ENCODE measurements around the gene MYRIP.

The MYRIP gene

GRCh38 chr3:40148827-40149226 lies 339.4 kb downstream of the MYRIP start:
- Histone ChIP-seq H3K9ac (ENCODE audit: low read length) (no peak overlapping the region), H4K20me1 (ENCODE audit: insufficient read depth, low read length) (no peaks in the 10 kb centered on the region)

GRCh38 chr3:40152482-40153133 lies 343.2 kb downstream of the MYRIP start:
- Histone ChIP-seq H3K79me2 (ENCODE audit: low read length) (no peaks in the 10 kb centered on the region), H2AFZ (ENCODE audit: low read depth, low read length) (no peak overlapping the region), H3K9me3 (ENCODE audit: insufficient read depth, low read length) (no peaks in the 10 kb centered on the region), H3K4me2 (ENCODE audit: low read length) (no peak overlapping the region), H3K4me3 (ENCODE audit: low read length) (no peak overlapping the region), H4K20me1 (ENCODE audit: insufficient read depth, low read length) (no peaks in the 10 kb centered on the region), H3K27me3 (ENCODE audit: low read depth, low read length) (no peaks in the 10 kb centered on the region), H3K36me3 (replicated peaks; ENCODE audit: low read depth, low read length) (no peaks in the 10 kb centered on the region), H3K4me1 (ENCODE audit: low read length) (no peaks in the 10 kb centered on the region), H3K9ac (ENCODE audit: low read length) (no peak overlapping the region), H3K27ac (ENCODE audit: low read length) (no peak overlapping the region)
- no peak for TF ChIP-seq EZH2phosphoT487 (IDR thresholded peaks at IDR 0.05; ENCODE audit: low read depth)
- TF ChIP-seq CTCF (IDR thresholded peaks at IDR 0.05; ENCODE audit: low read depth, low read length), result no peak

More at GRCh38 chr3:40148827-40149226, 339.4 kb downstream of the MYRIP start:
- H3K36me3 ChIP-seq (replicated peaks; ENCODE audit: low read depth, low read length), result no peaks in the 10 kb centered on the region
- H3K4me2 ChIP-seq (ENCODE audit: low read length), result no peak overlapping the region
- H2AFZ ChIP-seq (ENCODE audit: low read depth, low read length), result no peak overlapping the region
- H3K4me1 ChIP-seq (ENCODE audit: low read length), result no peaks in the 10 kb centered on the region
- TF ChIP-seq CTCF (IDR thresholded peaks at IDR 0.05; ENCODE audit: low read depth, low read length) (no peak), EZH2phosphoT487 (IDR thresholded peaks at IDR 0.05; ENCODE audit: low read depth) (no peak)
- H3K79me2 ChIP-seq (ENCODE audit: low read length), result no peaks in the 10 kb centered on the region
- H3K27me3 ChIP-seq (ENCODE audit: low read depth, low read length), result peaks cover 12% of the 10 kb centered on the region
- no peaks in the 10 kb centered on the region for H3K9me3 ChIP-seq (ENCODE audit: insufficient read depth, low read length)
- H3K4me3 ChIP-seq (ENCODE audit: low read length), result no peak overlapping the region
- no peak overlapping the region for H3K27ac ChIP-seq (ENCODE audit: low read length)

- Histone ChIP-seq H3K4me2 (ENCODE audit: low read length) (no peak overlapping the region), H3K36me3 (replicated peaks; ENCODE audit: low read depth, low read length) (no peaks in the 10 kb centered on the region), H3K9me3 (ENCODE audit: insufficient read depth, low read length) (no peaks in the 10 kb centered on the region), H3K4me3 (ENCODE audit: low read length) (no peak overlapping the region), H3K4me1 (ENCODE audit: low read length) (no peaks in the 10 kb centered on the region), H4K20me1 (ENCODE audit: insufficient read depth, low read length) (no peaks in the 10 kb centered on the region), H3K27me3 (ENCODE audit: low read depth, low read length) (no peaks in the 10 kb centered on the region), H3K27ac (ENCODE audit: low read length) (no peak overlapping the region), H3K9ac (ENCODE audit: low read length) (no peak overlapping the region), H3K79me2 (ENCODE audit: low read length) (no peaks in the 10 kb centered on the region), H2AFZ (ENCODE audit: low read depth, low read length) (no peak overlapping the region)
- TF ChIP-seq EZH2phosphoT487 (IDR thresholded peaks at IDR 0.05; ENCODE audit: low read depth), result no peak
- TF ChIP-seq CTCF (IDR thresholded peaks at IDR 0.05; ENCODE audit: low read depth, low read length), result no peak
These were observed 351.5 kb downstream of the MYRIP start for GRCh38 chr3:40160933-40161332.

- Histone ChIP-seq H4K20me1 (ENCODE audit: insufficient read depth, low read length) (no peaks in the 10 kb centered on the region), H2AFZ (ENCODE audit: low read depth, low read length) (no peak overlapping the region), H3K4me1 (ENCODE audit: low read length) (no peaks in the 10 kb centered on the region), H3K9me3 (ENCODE audit: insufficient read depth, low read length) (no peaks in the 10 kb centered on the region), H3K9ac (ENCODE audit: low read length) (no peak overlapping the region), H3K79me2 (ENCODE audit: low read length) (no peaks in the 10 kb centered on the region), H3K4me2 (ENCODE audit: low read length) (no peak overlapping the region), H3K27ac (ENCODE audit: low read length) (no peak overlapping the region), H3K27me3 (ENCODE audit: low read depth, low read length) (no peaks in the 10 kb centered on the region), H3K36me3 (replicated peaks; ENCODE audit: low read depth, low read length) (no peaks in the 10 kb centered on the region), H3K4me3 (ENCODE audit: low read length) (no peak overlapping the region)
- TF ChIP-seq EZH2phosphoT487 (IDR thresholded peaks at IDR 0.05; ENCODE audit: low read depth), result no peak
- no peak for TF ChIP-seq CTCF (IDR thresholded peaks at IDR 0.05; ENCODE audit: low read depth, low read length)
These were observed 353.2 kb downstream of the MYRIP start for GRCh38 chr3:40162616-40163015.

Data from OCI-LY3 (cell line).